NCI-H1092 (cell line): ENCODE results near the gene C1orf226.
"Not testable (repeated sequence)": the region's sequence is repeated elsewhere in the genome, so short reads cannot be mapped to it uniquely, and the experiment has no call there.

Experiments used
- DNase-seq: peaks from one replicate; lab custom pipeline; 2025; lab: John Stamatoyannopoulos, UW

C1orf226 gene, protein sequence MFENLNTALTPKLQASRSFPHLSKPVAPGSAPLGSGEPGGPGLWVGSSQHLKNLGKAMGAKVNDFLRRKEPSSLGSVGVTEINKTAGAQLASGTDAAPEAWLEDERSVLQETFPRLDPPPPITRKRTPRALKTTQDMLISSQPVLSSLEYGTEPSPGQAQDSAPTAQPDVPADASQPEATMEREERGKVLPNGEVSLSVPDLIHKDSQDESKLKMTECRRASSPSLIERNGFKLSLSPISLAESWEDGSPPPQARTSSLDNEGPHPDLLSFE

DNA sequence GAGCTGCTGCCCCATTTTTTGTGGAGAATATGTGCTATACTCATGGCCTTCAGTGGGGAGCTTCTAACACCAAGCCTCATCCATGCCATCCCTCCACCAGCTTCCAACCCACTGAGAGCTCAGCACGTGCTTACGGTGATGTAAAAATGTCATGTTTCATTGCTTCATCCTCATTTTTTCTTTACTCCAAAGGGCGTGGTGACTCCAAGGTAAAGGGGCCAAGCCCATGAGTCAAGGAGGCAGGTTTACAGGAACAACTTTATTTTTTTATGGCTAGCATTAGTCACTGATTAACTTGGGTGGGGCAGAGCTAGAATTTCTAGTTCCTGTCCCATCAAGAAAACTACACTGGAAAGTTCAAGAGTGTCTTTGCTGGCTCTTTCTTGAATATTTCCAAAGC lies at the start of gene C1orf226:
C1orf226 (plus strand) TSS at position 346 of the 400 bp plus-strand sequence. CDS start 174 bp downstream, outside the sequence.
- DNase-seq: no peak

DNA sequence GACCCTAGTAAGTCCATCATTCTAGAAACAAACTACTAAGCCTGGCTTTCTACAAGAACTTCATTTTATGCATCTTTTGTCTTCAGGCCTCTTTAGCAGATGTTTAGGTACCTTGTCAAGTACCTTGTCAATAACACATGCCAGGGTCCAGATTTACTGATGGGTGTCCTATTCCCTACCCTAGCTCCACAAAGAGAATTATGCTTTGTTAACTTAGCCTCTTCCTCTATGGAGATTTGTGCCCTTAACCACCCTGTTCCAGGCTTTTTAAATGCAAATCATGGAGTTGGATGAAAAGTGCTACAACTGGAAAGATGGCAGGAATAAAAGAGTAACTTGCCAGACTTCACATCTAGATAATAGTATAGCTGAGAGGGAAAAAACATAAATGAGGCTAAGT lies 47.5 kb upstream of the C1orf226 start:
- no peak for DNase-seq

DNA sequence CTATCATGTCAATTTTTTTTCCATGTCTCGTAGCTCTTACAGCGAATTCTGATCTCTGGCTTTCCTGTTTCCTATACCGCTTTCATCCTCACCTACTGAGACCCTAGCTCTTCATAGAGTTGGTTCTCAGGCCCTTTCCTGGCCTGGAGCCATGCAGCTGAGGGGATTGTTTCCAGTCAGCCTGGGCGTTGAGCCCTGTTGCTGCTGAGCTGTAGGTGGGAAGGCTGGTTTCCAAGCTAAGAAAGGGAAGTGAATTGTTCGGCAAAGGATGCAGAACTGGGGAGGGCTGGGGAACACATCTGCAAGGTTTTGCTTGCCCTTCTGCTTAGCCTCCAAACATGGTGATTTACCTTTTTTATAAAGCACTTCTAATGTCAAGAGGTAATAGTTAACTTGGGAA lies 46.4 kb upstream of the C1orf226 start:
- no peak for DNase-seq

DNA sequence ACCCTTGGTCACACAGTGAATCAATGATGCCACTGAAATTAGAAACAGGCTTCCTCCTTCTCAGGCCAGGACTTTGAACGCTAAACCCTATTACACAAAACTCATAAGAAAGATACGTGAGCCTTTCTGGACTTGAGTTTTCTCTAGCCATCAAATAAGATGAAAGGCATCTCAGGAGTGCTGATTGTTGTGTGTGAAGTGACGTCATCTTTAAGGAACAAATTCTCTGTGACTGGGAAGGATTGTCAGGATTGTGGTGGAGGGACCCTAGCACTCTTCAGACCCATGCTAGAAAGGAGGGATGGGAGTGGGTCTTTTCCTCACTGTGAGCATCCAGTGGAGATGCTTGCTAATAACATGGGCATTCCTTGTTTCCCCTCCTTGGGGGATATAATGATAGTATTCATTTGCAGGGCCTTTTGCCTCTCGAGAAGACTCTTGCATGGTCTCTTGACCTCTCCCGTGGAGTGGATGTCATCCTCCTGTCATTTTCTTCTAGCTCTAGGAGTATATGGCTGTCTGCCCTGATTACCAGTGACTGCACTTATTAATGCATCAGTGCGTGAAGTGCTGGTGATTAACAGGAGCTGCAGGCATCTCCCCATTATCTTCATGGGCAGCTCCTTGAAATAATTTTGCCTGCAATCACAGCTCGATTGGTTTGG lies 44.8 kb upstream of the C1orf226 start:
- no peak for DNase-seq

DNA sequence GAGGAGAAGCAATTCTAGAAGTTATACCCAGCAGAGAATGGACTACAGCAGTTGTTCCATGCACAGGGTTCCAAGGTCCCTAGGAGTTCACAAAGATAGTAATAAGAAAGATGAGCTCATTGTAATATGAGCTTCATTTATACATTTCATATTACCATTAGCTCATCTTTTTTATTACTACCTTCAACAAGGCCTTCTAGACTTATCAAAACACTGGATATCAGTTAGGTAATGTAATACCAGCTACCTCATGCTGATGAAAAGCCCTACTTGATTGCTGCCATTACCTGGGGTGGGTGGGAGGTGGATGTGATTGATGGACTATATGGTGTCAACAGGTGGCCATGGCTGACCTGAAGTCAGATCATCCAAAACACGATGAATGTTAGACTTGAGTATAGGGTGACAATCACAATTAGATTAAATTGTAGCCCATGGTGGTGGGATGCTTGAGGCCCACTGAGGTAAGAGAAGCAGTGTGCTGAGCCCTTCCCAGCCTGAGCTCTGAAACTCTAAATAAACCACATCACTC lies 39.0 kb upstream of the C1orf226 start:
- DNase-seq: no peak

DNA sequence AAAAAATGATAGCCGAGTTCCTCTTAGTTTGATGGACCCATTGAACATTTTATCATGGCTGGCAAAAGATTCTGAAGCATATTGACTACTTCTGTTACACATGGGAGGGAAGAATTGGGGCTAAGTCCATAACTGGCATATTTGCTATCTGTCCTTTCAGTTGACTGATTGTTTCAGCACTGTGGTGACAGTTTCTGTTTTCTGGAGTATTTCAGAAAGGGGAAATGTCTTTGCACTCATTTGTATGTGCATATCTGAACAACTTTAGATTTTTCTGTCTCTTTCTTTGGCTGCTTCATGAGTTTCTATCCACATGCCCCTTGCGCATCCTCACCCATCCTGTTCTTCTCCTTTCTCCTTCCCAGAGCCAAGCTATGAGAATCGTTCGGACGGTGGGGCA lies 38.1 kb upstream of the C1orf226 start:
- no peak for DNase-seq

DNA sequence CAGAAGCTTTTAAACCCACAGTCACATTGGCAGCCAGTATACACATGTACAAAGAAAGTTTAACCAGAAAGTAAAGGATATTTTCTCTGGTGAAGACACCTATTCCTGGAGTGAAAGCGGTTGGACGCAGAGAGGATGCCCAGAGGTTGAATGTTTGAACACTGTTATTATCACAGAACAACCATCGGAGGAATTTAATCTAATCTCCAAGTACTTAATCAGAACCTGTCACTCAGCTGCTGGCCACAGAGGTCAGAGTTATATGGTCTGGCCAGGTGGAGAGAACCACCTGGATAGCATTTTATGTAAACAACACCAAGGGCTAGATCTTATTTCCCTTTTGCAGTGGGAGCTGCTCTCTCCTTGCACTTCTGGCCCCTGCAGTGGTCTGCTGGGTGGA lies 34.2 kb upstream of the C1orf226 start:
- no peak for DNase-seq

DNA sequence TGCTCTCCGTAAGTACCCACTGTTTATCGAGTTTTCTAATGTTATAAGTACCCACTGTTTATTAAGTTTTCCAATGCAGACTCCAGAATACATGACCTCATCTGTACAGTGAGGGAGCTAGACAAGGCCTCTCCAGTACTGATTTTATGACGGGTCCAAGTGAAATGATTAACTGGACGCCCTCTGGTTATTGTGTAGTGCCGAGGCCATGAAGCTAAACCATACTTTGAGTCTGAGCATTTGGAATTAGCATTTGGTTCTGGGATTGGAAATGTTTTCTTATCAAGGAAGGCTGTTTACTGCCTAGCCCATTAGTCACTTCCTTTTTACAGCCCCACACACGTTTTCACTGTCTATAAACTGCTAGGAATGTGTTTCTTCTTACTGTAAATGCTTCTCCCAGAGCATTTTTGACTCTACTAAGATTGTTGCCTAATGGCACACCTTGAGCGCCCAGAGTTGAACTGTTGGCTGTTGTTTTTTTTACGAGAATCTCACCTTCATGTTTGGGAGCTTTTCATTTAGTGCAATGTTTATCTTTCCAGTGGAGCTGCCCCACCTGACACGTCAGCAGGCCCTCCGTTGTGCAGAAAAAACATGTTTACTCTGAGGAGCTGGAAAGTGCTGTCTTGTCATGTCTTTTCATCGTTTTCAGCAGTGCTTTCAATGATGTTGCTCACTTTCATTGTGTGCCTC lies 31.7 kb upstream of the C1orf226 start:
- no peak for DNase-seq

DNA sequence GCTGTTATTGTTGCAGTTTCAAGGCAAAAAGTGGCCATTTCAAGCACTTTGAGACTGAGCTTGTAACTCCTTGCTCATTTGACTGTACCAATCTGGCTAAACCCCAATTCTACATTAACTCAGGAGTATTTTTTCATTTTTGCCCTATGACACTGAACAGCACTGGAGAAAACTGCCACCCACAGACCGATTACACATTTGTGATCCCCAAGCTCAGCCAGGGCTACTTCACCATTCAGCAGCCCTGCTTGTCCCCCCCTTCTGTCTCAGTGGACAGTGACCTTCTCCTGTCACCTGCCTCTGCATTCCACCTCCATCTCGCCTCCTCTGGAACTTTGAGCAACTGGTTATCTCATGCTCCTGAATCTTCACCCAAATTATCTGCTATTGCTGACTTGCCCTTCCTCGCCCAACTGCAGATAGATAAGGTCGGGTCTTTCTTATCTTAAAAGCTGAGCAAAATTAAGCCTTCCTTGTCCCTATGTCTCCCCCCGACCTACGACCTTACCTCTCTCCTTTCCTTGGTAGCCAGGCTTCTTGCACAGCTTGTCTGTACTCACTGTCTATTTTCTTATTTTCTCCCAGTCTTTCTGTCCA lies 30.2 kb upstream of the C1orf226 start:
- DNase-seq: no peak

DNA sequence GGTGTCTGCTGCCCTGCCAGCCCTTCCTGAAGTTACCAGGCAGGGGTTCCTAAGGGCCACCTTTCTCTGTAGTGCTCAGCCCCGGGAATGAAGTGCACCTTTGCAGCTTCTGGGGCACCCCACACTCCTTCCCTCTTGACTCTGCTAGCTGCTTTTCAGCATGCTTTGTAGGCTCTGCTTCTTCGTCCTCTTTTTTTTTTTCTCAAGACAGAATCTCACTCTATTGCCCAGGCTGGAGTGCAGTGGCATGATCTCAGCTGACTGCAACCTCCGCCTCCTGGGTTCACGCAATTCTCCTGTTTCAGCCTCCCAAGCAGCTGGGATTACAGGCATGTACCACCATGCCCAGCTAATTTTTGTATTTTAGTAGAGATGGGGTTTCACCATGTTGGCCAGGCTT lies 29.7 kb upstream of the C1orf226 start:
- not testable (repeated sequence) for DNase-seq

DNA sequence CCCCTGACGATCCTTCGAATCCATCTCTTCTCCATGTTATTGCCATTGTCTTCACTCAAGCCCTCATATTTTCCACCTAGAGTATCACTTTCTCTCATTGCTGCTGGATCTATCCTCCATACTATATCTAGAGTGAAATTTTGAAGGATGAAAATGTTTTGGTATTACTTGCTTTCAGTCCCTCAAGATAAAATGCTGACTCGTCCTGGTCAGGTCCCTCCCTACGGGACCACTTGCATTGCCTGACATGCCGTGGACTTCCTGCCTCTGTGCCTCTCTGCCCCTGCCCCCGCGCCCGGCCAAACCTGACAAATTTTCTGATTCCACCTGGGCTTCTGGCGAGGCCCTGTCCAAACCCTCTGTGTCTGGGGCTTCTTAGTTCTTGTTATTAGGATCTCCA lies 28.4 kb upstream of the C1orf226 start:
- DNase-seq: no peak

DNA sequence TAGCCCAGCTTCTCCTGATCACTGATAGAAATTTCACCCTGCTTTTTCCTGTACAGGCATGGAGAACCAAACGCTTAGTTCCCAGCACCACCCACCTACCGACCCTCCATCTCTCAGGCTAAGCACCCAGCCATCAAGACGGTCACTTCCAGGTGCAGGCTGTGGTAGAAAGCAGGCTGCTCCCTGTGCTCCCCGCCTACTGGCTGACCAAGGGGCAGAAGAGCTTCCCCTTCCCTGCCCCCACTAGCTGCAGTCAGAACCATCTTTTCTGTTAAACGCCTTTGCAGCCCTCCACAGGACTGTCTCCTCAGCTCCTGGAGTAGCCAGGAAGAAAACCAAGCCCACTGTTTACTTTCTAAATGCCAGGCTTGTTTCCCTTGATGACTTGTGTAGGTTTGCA lies 27.8 kb upstream of the C1orf226 start:
- no peak for DNase-seq

DNA sequence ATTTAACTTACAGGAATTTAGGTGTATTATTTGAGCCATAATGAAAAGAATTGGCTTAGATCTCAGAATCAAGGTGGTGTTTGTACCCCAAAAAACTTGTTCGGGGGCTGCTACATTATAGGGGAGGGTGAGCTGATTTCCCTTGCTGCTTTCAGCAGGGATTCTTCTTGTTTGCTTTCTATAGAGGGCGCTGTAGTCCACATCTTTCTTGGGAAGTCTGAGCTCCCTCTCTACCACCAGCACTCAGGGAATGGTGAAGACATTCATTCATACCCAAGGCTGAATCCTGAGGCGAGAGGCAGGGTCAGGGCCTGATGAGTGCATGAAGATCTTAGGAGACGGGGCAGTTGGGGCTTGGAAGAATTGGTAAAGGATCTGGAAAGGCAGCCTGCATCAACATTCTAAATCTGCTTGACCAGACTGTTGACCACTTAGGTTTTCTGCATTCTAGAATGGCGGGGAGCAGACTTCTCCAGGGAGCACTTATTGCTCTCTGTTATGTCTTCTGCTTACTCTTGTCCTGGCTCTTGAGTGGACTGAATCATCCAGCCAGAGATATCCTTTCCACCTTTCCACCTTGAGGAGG lies 23.8 kb upstream of the C1orf226 start:
- DNase-seq: no peak

DNA sequence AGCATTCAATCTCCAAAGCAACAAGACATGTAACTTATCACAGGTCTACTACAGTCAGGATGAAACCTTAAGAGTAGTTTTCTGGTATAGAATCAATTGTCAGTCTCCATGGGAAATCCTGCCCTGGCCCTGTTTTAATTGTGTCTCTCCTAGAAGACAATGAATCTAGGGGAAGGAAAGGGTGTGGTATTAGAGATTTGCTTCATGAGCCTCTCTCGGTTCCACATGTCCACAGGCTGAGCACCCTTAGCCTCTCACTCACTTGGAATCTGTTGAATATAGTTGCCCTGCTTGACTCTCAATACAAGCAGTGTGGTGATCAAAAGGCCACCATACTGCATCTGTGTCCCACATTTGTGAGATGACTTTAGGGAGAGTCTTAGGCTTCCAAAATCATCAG lies 22.6 kb upstream of the C1orf226 start:
- DNase-seq: no peak

DNA sequence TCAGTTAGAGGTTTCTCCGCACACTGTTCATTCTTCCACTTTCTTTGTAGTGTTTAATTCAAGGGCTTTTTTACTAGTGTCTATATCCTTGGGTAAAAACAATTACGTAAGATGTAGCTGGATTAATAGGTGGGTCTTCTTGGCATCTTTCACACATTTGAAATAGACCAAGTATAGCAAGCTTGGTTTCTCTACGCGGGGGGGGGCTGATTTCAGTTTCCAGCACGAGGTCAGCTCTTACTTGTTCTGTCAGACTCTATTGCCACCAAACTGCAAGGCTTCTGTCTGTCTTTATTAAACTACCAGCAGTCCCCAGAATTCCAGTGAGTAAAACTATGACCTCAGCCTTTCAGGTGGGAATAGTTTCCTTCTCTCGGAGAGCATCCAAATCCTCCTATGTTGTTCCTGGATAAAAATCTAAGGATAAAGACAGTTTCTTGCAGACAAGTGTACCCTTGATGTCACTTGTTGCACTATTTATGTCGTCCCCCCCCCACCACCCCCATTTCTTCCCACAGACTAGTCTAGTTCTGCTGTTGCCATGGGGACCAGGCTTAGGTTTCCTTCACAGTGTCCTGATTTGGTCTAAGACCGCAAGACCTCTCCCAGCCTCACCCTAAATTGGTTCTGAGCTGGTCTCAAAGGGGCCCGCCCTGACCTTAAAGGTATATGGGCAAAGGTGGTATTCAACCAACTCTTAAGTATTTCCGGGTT lies 21.8 kb upstream of the C1orf226 start:
- no peak for DNase-seq

DNA sequence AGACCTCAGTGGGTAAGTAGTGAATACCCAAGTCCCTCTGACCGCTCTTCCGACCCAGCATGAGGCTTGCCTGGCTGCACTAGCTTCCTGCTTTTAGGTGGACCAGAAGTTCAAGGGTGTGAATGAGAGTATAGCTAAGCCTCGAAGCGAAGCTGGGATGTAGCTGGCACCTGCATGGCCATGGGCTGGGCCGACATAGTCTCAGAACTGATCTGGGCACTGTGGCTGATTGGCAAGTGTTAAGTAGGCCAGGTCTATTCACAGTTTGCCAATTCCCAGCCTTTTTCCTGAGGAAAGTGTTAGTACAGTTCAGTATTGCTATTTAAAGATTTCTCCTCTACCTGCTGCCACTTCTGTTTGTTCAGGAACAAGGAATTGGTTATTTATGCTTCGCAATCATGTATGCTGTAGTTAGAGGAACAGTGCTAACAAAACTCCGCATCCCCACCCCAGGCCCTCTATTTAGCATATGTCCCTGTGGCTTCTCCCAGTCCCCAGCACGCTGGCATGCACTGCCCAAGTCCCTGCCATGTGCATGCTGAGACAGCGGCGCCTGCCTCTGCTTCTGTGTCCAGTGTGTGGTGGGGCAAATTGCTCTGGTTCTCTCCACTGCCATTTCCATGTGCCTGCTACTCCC lies 21.2 kb upstream of the C1orf226 start:
- no peak for DNase-seq

DNA sequence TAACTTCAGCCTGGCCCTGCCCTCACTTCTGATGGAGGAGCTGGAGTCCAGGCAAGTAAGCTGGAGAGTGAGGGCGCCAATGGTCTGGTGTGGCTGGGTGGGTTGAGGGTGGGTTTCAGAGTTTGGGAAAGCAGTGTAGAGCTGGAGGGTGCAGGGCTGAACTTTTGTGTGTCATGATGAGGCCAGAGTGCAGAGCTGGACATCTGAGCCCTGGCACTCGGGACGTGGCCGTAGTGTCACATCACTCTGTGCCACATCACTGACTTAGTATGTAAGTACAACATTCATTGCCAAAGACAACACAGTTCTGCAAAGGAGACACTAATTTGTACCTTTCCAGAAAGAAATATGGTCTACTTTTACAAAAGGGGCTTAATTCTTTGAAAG lies 20.7 kb upstream of the C1orf226 start:
- no peak for DNase-seq

DNA sequence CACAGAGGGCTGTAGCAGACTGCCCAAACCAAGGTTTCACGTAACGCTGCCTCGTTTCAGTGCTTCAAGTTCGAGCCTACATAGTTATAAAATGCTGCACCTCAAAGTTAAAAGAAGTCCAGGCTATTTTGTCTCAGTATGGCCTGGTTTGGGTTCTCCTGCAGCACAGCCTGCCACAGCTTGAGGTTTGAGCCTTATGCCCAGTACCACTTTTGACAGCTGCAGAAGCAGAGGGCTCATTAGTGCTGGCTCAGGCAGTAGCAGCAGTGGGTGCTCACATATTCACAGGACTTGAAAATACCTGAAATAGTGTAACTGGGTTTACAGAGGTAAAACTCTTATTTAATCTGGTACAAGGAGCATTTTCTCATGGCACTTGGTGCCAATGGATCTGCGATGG lies 20.2 kb upstream of the C1orf226 start:
- no peak for DNase-seq

DNA sequence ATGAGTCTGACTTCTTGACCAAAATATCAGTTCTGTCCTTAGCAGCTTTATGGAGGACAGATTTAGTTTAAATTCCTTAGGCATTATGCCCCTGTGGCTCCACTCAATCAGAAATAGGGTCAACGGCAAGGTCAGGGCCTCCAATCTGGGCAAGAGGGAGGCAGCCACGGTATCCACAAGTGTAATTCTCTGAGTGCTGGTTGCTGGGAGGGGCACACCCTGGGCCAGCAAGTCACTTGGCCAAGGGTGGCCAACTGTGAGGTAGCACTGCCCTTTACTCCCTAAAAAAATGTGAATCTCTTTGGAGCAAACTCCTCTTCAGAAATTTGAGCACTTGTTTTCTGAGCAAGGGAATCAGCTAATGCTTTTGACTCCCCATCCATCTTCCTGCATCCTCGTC lies 17.7 kb upstream of the C1orf226 start:
- DNase-seq: no peak

DNA sequence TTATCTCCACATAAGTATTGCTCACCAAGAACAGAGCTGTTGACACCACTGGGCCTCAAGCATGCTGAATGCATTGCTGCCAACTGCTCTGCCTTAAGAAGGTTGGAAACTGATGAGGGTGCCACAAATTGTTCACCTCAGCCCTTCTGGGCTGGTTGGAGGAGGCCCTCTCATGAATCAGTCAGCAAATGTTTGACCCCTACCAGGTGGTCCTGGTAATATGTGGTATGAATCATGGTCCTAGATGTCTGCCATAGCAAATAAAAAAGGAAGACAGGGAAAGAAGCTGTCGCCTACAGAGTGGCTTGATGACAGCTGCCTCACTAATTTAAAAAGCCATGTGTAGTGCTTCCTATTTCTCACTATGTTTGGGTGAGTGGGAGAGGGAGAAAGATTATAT lies 17.0 kb upstream of the C1orf226 start:
- no peak for DNase-seq
